Dedifferentiated amniotic fluid mesenchymal stem cell (primary cell): ENCODE measurements around the gene TGM2.

ENCODE experiments used
- DNase-seq: peaks from one replicate; pipeline ENCODE4 v3.0.0-alpha.2; 2016; ENCODE audit errors: extremely low spot score

Gene TGM2

GRCh38 chr20:38144974-38145728 is 19.9 kb downstream of the TGM2 start:
- no peak for DNase-seq

DNA sequence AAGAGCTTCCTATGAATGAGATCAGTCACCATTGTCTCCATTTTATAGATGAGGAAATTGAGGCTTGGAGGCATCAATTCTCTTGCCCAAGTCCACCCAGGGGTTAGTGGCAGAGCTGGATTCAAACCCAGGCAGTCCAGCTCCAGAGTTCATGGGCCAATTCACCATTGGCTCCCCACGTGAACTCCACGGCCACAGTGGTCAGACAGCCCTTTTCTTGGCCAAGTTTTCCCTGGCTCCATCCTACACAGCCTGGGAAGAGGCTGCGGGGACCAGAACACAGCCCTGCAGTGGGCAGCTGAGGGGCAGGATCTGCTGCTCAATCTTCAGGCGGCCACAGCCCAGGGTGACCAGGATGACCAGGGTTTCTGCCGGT is 20.5 kb downstream of the TGM2 start:
- no peak for DNase-seq

DNA sequence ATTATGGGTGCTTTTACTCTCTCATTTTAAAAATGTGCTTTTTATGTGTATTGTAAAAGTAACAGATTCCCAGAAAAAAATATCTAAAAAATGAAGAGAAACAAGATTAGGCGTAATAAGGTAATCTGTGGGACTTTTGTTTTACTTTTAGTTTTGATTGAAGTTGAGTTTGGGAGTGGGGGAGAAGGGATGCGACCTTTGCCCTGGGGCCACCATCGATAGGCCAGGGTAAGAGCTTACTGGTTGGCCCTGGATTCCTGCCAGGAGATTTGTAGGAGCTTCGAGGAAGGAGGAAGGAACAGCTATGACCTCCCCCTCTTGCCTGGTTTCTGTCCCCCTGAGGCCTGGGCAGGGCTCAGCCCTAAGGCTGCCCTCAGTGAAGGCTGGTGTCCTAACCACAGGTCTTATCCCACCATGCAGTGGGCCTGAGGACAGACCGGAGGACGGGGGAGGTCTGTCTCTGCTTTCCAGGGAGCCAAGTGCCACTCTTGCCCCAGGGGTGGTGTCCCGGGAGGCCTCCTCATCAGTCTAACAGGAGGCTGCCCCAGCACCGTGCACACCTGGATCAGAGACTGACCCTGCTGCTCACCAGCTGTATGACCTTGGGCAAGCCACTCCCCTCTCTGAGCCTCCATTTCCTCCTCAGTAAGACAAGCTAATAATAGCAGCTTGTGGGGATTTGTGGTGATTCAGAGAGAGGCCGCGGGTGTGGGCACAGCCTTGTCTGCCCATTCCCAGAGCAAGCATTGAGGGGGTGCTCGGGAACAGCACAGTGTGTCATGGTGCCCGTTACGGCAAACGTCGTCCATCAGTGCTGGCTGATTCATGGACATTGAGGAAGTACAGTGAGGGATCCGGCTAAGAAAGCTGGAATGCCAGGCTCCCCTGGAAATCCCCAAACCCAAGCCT is 21.2 kb downstream of the TGM2 start:
- peak; percentile 64 for DNase-seq

DNA sequence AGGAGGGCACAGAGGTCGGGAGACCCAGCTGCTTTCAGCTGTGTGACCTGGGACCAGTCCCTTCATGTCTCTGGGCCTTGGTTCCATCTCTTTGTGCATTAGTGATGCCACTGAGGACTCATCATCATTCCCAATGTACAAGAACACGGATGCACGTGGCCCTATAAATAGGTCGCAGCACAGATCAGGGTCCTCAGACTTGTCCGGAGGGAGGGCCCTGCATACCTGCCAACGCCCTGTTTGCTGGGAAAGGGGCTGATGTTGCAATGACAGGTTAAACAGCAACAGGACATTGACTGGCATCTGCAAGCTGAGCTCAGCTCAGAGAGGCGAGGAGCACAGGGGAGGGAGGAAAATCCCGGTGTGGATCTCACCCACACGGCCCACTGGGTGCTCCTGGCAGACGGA is 21.8 kb downstream of the TGM2 start:
- DNase-seq: no peak

DNA sequence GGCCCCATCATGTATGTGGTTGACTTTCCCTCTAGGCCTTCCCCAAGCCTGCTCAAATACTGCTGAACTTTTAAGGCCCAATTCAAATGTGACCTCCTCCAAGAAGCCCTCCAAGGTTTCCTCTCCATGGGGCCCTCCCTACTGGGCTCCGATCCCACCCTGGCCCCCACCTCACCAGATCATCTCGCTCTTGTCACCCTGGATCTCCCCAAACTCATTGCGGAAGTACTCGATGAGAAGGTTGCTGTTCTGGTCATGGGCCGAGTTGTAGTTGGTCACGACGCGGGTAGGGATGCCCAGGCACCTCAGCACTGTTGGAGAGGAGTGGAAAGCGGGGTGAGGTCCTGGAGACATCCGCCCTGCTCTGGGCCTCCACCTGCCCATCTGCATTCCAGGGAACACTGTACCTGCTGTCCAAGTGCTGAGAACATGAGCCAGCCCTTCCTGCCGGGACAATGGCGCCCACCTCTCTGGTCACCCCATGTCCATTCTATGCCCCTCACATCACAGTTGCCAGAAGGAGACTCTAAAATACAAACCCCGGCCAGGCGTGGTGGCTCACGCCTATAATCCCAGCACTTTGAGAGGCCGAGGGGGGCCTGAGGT is 23.1 kb downstream of the TGM2 start:
- DNase-seq: no peak

DNA sequence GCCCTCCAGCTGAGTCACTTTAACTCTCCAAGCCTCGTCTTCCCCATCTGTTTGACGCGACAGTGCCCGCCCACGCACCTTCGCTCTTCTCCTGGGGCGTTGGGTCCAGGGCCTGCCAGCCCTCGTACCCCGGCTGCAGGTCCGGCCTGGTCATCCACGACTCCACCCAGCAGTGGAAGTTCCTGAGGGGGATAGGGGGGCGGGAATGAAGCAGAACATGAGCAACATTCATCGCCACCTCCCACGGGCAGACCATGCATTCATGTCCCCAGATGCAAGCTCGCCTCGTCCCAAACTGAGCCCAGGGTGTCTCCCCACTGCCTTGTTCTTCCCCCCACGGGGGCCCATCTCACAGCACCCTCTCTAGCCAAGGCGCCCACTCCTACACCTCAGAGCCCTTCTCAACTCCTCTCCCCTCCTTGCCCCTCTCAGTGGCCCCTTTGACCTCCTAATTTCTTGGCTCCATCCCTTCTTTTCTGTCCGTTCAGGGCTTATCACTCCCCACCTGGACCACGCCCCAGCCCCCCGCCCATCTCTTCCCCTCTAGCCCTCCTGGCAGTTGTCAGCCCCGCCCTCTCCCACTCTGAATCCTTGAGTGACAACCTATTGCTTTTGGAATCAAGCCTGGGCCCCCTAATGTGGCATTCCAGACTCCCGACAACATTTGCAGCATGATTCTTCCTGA is 23.7 kb downstream of the TGM2 start:
- no peak for DNase-seq

DNA sequence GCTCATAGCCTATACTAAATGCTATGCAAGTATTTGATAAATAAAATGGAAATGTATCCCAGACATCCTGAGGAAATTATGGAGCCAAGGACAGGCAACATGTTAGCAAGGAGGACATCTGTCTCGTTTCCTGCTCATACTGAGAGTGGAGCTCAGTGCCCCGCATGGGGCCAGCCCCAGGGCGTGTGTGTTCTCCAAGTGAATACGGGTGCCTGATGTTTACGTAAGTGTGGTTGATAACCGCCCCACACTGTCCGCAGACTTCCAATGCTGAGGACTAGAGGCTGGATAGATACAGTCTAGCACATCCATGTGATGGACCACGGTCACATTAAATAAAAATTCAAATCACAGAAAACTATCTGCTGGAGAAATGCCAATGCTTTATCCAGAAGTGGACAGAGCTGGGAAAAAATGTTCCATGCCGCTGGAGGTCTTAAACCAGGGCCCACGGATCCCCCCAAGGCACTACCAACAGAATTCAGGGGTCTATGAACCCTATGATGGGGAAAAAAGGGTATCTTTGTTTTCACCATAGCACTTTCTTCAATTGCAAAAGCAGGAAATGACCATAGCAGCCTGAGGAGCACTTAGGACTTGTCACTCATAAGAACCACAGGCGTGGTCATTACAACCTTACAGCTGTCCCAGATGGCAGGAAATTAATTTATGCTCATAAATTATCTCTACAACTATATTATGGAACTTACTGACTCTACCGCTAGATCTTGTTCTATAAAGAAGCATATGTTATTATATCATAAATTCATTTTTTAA is 24.9 kb downstream of the TGM2 start:
- no peak for DNase-seq

DNA sequence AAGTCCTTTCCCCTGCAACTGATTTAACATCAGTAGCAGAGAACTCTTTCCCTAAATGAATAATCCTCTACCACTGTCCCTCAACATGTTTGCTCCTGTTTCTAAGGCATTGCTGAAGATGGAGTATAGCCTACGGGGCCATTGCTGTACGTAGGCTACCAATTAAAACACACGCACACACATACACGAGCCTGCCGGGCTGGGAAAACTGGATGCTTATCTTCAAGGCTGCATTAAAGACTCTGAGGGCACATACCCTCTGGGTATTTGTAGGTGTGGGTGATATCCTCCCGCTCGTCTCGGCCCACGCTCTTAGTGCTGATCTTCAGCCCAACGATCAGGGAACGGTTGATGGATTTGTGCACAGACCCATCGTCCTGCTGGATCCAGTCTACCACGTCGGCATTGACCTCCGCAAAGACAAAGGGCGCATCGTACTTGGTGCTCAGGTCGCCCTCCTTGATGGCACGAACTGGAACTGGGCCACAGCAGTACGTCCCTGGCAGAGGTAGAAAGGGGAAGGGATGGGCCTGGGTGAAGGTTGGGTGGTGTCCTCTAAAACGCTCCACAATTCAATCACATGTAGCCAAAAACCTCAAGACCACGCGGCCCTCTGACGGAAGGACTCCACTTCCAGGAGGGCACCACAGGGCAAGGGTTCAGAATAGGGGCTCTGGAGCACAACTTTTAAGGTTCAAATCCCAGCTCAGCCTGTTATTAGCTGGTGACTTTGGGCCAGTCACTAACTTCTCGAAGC is 25.7 kb downstream of the TGM2 start:
- no peak for DNase-seq

DNA sequence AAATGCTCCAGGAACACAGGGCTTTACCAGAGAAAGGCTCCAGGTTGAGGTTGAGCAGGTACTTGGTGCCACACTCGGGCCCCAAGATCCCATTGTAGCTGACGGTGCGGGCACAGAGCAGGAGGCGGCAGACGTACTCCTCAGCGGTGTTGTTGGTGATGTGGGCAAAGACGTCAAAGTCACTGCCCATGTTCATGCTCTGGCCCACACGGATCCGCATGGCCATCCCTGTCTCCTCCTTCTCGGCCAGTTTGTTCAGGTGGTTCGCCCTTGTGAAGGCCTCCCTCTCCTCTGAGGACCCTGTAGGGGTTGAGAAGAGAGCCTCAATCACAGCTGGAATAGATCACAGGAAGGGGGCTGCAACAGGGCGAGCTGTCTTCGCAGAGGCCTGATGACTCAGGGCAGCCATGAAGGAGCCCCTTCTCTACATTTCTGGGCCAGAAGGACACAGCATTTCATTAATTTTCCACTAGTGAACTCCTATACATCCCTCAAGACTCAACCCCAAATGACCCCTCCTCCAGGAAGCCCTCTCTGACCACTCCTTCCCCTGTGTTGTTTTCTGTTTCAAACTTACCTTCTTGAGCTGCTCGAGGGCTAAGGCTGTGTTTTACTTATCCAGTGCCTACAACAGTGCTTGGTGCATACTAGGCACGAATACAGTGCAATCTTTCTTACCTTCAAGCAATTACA is 26.8 kb downstream of the TGM2 start:
- no peak for DNase-seq

GRCh38 chr20:38137441-38138037 is 27.5 kb downstream of the TGM2 start:
- DNase-seq: no peak

DNA sequence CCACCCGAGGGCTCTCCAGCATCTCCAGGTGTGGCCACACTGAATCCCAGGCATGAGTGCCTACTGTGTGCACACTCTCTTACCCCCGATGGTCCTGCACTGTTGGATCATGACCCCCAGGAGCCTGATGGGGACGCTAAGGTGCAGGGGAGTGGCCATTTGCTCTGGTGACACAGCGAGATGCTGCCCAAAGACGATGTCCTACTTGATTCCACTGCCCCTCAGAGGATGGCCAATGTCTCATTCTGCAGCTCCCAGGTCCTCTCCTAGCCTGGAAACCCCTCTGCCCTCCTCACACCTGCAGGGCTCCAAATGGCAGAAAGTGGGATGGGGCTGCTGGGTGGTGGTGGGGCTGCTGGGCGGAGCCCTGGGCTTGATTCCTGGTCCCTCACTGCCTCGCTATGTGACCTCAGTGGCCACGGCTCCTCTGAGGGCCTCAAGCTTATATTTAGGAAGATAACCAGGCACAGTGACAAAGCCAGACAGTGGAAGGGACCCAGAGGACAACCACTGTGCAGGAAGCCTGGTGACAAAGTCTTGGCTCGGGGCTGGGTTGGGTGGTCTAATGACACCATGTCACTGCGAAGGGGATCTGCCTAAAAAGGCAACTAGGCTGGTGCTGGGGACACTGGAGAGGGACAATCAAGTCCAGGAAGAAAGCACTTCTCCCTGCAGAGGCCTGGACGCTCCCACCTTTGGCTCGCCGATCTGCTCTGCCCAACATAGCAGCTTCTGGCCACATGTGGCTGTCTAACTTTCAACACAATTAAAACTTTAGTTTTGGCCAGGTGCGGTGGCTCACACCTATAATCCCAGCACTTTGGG is 28.4 kb downstream of the TGM2 start:
- DNase-seq: no peak

DNA sequence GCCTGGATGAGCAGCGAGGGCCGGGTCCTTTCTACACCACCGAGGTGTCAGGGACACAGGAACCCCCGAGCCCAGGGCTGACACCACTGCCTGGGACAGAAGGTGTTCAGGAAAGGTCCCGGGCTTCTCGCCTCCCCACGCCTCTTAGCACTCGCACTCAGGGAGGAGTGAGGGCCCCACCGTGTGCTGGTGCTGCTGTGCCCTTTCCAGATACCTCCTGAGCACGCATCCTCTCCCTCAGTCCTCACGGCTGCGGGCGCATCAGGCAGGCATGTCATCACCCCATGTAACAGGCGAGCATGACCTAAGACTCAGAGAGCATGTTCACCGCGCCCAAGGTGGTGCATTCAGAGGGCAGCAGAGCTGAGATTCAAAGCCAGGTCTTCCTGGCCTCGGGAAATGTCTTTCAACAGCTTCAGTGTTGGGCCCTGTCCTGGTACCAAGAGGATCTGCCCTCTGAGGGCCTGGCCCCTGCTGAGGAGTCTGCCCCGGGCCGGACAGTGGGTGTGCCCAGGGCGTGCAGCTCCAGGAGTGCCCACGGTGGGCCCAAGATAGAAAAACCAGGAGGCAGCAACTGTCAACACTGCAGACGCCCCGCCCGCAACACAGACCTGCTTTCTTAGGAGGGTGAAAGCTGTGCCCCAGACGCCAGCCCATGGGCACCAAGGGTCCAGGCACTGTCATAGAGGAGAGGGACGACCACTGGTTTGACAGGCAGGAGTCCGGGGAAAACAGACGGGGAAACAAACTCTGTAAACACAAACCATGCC is 29.2 kb downstream of the TGM2 start:
- no peak for DNase-seq

GRCh38 chr20:38135271-38135650 is 29.8 kb downstream of the TGM2 start:
- DNase-seq: no peak

DNA sequence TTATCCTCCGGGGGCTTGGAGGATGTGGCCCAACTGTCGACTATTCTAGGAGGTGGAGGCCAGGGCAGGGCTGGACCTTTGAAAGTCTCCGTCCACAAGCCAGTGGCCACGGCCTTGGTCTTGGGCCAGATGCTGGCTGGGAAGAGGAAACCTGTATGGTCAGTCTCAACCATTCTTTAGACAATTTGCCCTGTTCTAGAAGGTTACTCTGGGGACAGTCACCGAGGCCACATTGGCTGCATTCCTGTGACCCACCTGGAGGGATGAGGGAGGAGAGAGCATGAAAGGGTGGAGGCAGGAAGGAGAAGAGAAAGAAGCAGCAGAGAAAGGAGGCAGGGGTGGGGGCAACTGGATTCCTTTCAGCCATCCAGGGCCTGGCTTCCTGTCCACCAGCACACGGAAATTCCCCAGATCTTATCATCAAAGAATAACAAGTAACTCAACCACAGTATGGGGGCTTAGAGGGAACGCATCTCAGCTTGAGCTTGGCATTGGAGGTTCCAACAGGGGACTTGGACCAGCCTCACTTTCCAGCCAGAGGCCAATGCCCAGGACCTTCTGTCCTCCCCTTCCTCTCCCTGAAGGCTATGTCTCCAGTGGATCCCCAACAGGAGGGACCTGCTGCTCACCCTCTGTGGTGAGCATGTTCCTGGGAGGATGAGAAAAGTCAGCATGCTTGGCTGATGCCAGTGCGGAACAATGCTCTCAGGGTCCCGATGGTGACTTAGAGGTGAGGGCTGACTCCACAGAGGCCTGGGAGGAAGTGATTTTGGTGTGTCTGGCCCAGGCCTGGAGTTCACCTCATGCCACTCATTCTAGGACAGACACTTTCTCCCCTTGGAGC is 30.4 kb downstream of the TGM2 start:
- DNase-seq: peak; percentile 19

GRCh38 chr20:38133680-38134426 is 31.2 kb downstream of the TGM2 start:
- no peak for DNase-seq

DNA sequence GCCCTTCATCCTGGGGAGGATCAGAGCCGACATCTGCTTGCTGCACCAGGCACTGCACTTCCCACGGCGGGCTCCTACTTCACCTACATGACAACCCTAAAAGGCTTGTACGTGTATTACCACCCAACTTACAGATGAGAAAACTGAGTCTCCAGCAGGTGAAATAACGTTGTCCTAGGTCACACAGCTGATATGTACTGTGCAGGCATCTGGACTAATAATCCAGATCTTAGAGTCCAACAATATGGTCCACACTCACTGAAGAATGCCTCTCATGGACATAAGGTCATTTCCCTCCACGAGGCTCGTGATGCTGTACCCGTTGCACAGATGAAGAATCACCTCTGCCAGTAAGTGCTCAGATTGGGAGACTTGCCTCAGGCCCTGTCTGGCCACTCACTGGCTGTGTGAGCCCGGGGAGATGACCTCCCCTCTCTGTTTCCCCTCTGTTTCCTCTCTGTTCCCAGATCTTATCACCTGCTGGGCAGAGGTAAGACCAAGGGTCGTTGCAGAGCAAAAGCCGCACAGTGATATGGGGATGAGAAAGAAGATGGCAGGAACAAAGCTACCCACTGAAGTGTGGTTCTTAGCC is 32.1 kb downstream of the TGM2 start:
- DNase-seq: no peak
